Sigmoid colon (tissue), 4 donors: ENCODE measurements around the gene OXCT2.
"Not testable (repeated sequence)": the region's sequence is repeated elsewhere in the genome, so short reads cannot be mapped to it uniquely, and the experiment has no call there.

Experiments
- CTCF ChIP-seq, 4 experiments: fragments of 450-650 bp in 3 of 4; fragments of 200-600 bp in 1 of 4; IDR thresholded peaks; one replicate each; pipeline ENCODE4 v1.5.1; 2016 to 2019; ENCODE audit warnings: antibody characterized with exemption in 4 of 4, mild to moderate bottlenecking in 3 of 4, moderate library complexity in 2 of 4
- POLR2A ChIP-seq, 2 donors: fragments of 450-650 bp; IDR thresholded peaks; one replicate each; pipeline ENCODE4 v1.6.1; 2016; ENCODE audit warnings: antibody characterized with exemption in 2 of 2, mild to moderate bottlenecking in 2 of 2, moderate library complexity in 2 of 2
- POLR2AphosphoS5 ChIP-seq, 4 donors: sonication (generic); formaldehyde crosslinking; IDR thresholded peaks; one replicate each; pipeline ENCODE4 v1.6.1; 2017; ENCODE audit warnings: antibody characterized with exemption in 4 of 4

DNA sequence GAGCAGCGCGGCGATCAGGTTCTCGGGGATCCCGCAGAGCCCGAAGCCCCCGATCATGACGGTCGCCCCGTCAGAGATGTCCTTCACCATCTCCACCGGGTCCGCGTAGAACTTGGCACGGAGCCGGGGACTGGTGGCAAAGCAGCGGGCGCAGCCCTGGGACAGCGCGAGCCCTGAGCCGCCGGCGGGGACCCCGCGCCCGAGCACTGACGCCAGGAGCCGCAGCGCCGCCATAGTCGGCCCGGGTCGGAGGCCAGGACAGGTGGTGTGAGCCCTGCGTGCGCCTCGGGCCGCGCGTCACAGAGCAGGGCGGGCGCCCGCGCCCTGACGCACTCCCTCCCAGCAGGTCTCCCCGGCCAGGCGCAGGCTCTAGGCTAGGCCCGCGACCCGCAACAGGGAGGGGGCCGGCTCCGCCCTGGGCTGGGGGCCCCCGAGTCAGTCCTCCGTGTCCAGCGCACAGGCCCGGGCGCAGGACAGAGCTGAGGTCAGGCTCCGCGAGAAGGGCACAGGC, at the start of gene OXCT2:
- not testable (repeated sequence) for TF ChIP-seq POLR2A, CTCF, POLR2AphosphoS5 (IDR thresholded peaks at IDR 0.05)
